ENCODE data around the gene PRKAR1A.

Gene PRKAR1A

GRCh38 chr17:68532826-68533225 is 20.6 kb downstream of the PRKAR1A start:
- in situ Hi-C loops (cut with MboI; ENCODE audit: low pct_unique_long_range_greater_than_20kb, low sequenced_read_pairs, unreplicated experiment) = loop anchor here (25.0 kb wide), 1 partner anchor 704 kb away; the partner anchor contains the start of gene ABCA10
- no peak for DNase-seq (ENCODE audit: low spot score)
- TF ChIP-seq CTCF (IDR thresholded peaks at IDR 0.05; ENCODE audit: extremely low read depth, insufficient read depth, missing control alignments) = no peak

- peak; percentile 19 for TF ChIP-seq CTCF (IDR thresholded peaks at IDR 0.05; ENCODE audit: extremely low read depth, insufficient read depth, missing control alignments)
- in situ Hi-C loops (cut with MboI; ENCODE audit: low pct_unique_long_range_greater_than_20kb, low sequenced_read_pairs, unreplicated experiment) = loop anchor here (25.0 kb wide), 1 partner anchor 703 kb away; the partner anchor contains the start of gene ABCA10
- no peak for DNase-seq (ENCODE audit: low spot score)
Measured at GRCh38 chr17:68533887-68534694, 21.9 kb downstream of the PRKAR1A start.

GRCh38 chr17:68534695-68535088 is 22.5 kb downstream of the PRKAR1A start:
- in situ Hi-C loops (cut with MboI; ENCODE audit: low pct_unique_long_range_greater_than_20kb, low sequenced_read_pairs, unreplicated experiment) = loop anchor here (25.0 kb wide), 1 partner anchor 703 kb away; the partner anchor contains the start of gene ABCA10
- no peak for DNase-seq (ENCODE audit: low spot score)
- TF ChIP-seq CTCF (IDR thresholded peaks at IDR 0.05; ENCODE audit: extremely low read depth, insufficient read depth, missing control alignments) = no peak

GRCh38 chr17:68535922-68536321 is 23.7 kb downstream of the PRKAR1A start:
- TF ChIP-seq CTCF (IDR thresholded peaks at IDR 0.05; ENCODE audit: extremely low read depth, insufficient read depth, missing control alignments) = no peak
- no peak for DNase-seq (ENCODE audit: low spot score)
- in situ Hi-C loops (cut with MboI; ENCODE audit: low pct_unique_long_range_greater_than_20kb, low sequenced_read_pairs, unreplicated experiment) = loop anchor here (25.0 kb wide), 1 partner anchor 701 kb away; the partner anchor contains the start of gene ABCA10

- in situ Hi-C loops (cut with MboI; ENCODE audit: low pct_unique_long_range_greater_than_20kb, low sequenced_read_pairs, unreplicated experiment) = loop anchor here (25.0 kb wide), 1 partner anchor 697 kb away; the partner anchor contains the start of gene ABCA10
- peak; percentile 43 for TF ChIP-seq CTCF (IDR thresholded peaks at IDR 0.05; ENCODE audit: extremely low read depth, insufficient read depth, missing control alignments)
- DNase-seq (ENCODE audit: low spot score) = no peak
Measured at GRCh38 chr17:68539548-68540467, 27.6 kb downstream of the PRKAR1A start.

- TF ChIP-seq CTCF (IDR thresholded peaks at IDR 0.05; ENCODE audit: extremely low read depth, insufficient read depth, missing control alignments) = no peak
- in situ Hi-C loops (cut with MboI; ENCODE audit: low pct_unique_long_range_greater_than_20kb, low sequenced_read_pairs, unreplicated experiment) = loop anchor here (25.0 kb wide), 1 partner anchor 696 kb away; the partner anchor contains the start of gene ABCA10
- DNase-seq (ENCODE audit: low spot score) = no peak
Measured at GRCh38 chr17:68540981-68541380, 28.8 kb downstream of the PRKAR1A start.
